ENCODE data around the gene EMILIN2. TPM values are rescaled to one million over a fixed set of nuclear protein-coding genes. Genes with fewer than 3 reads are reported as not detected.
"Not testable (repeated sequence)": the region's sequence is repeated elsewhere in the genome, so short reads cannot be mapped to it uniquely, and the experiment has no call there.

Gene EMILIN2
- 0.75 and 1.2 TPM in 2 replicates for total RNA-seq (2014; rRNA removed)
- polyA plus RNA-seq (2012): 1.2 TPM

GRCh38 chr18:2846636-2847316 lies at the start of gene EMILIN2:
TSS of gene EMILIN2 (plus strand) at chr18:2847006. CDS start at chr18:2847189, 183 bp downstream.
- DNase-seq (ENCODE audit: low read depth): no peak

GRCh38 chr18:2797951-2798350 lies 48.9 kb upstream of the EMILIN2 start:
- DNase-seq (ENCODE audit: low read depth): no peak

- no peak for DNase-seq (ENCODE audit: low read depth)
Observed at GRCh38 chr18:2799369-2799768, 47.4 kb upstream of the EMILIN2 start.

- peak; percentile 46 for DNase-seq (ENCODE audit: low read depth)
Observed at GRCh38 chr18:2805970-2806943, 40.5 kb upstream of the EMILIN2 start.

GRCh38 chr18:2808640-2809039 lies 38.2 kb upstream of the EMILIN2 start:
- not testable (repeated sequence) for DNase-seq (ENCODE audit: low read depth)

GRCh38 chr18:2809666-2810183 lies 37.1 kb upstream of the EMILIN2 start:
- not testable (repeated sequence) for DNase-seq (ENCODE audit: low read depth)

GRCh38 chr18:2811416-2811815 lies 35.4 kb upstream of the EMILIN2 start:
- DNase-seq (ENCODE audit: low read depth): no peak

GRCh38 chr18:2814928-2815327 lies 31.9 kb upstream of the EMILIN2 start:
- DNase-seq (ENCODE audit: low read depth): no peak

GRCh38 chr18:2818281-2818680 lies 28.5 kb upstream of the EMILIN2 start:
- DNase-seq (ENCODE audit: low read depth): no peak

GRCh38 chr18:2821695-2822094 lies 25.1 kb upstream of the EMILIN2 start:
- no peak for DNase-seq (ENCODE audit: low read depth)

GRCh38 chr18:2822213-2822921 lies 24.4 kb upstream of the EMILIN2 start:
- no peak for DNase-seq (ENCODE audit: low read depth)

GRCh38 chr18:2823202-2823601 lies 23.6 kb upstream of the EMILIN2 start:
- DNase-seq (ENCODE audit: low read depth): no peak

- no peak for DNase-seq (ENCODE audit: low read depth)
Observed at GRCh38 chr18:2823966-2824365, 22.8 kb upstream of the EMILIN2 start.

- no peak for DNase-seq (ENCODE audit: low read depth)
Observed at GRCh38 chr18:2824865-2825264, 21.9 kb upstream of the EMILIN2 start.

GRCh38 chr18:2825613-2826175 lies 21.1 kb upstream of the EMILIN2 start:
- DNase-seq (ENCODE audit: low read depth): no peak

- no peak for DNase-seq (ENCODE audit: low read depth)
Observed at GRCh38 chr18:2826581-2826980, 20.2 kb upstream of the EMILIN2 start.

- DNase-seq (ENCODE audit: low read depth): no peak
Observed at GRCh38 chr18:2827061-2827460, 19.7 kb upstream of the EMILIN2 start.

- not testable (repeated sequence) for DNase-seq (ENCODE audit: low read depth)
Observed at GRCh38 chr18:2836118-2836517, 10.7 kb upstream of the EMILIN2 start.

- not testable (repeated sequence) for DNase-seq (ENCODE audit: low read depth)
Observed at GRCh38 chr18:2837290-2837689, 9.5 kb upstream of the EMILIN2 start.

GRCh38 chr18:2839202-2839601 lies 7.6 kb upstream of the EMILIN2 start:
- DNase-seq (ENCODE audit: low read depth): no peak

GRCh38 chr18:2840521-2840920 lies 6.3 kb upstream of the EMILIN2 start:
- no peak for DNase-seq (ENCODE audit: low read depth)

Data from LHCN-M2 (cell line).